Left ventricle myocardium inferior (tissue), 1 donor: ENCODE measurements around the gene CYP17A1. TPM values are rescaled to one million over a fixed set of nuclear protein-coding genes. Genes with fewer than 3 reads are reported as not detected.

Source experiments
- DNase-seq: peaks from one replicate; pipeline ENCODE4 v3.0.0-alpha.2; 2020
- H3K27ac ChIP-seq: fragments of 200-600 bp; replicated peaks from 2 replicates; pipeline ENCODE4 v1.8.0; 2021
- H3K27me3 ChIP-seq: fragments of 200-600 bp; 2 replicates; pipeline ENCODE4 v1.8.0; 2021; ENCODE audit warnings: low read depth
- H3K36me3 ChIP-seq: fragments of 200-600 bp; 2 replicates; pipeline ENCODE4 v1.8.0; 2021
- H3K4me1 ChIP-seq: fragments of 200-600 bp; 2 replicates; pipeline ENCODE4 v1.8.0; 2021
- H3K4me3 ChIP-seq: fragments of 200-600 bp; 2 replicates; pipeline ENCODE4 v1.8.0; 2021; ENCODE audit warnings: mild to moderate bottlenecking, moderate library complexity
- H3K9me3 ChIP-seq: fragments of 200-600 bp; replicated peaks from 2 replicates; pipeline ENCODE4 v1.8.0; 2021
- CTCF ChIP-seq: fragments of 200-600 bp; IDR thresholded peaks from 2 replicates; pipeline ENCODE4 v1.8.0; 2021; ENCODE audit warnings: antibody characterized with exemption, mild to moderate bottlenecking, borderline replicate concordance
- intact Hi-C: fragments of 100-400 bp; cut with micrococcal nuclease; formaldehyde crosslinking; loops from one replicate; pipeline ENCODE4 v1.11.0; 2022
- total RNA-seq: library from RNA; stranded (reverse); fragmentation: NEBNext Ultra II Directional; extraction: Animal tissue kit (Norgen Biotek cat#: 25700); gene quantifications from one replicate; pipeline ENCODE4 v1.2.1, GENCODE V29; 2021
- donor health status: DM: no; HTN: yes; CAD: no; lungs with severe emphysema.

Gene CYP17A1
- total RNA-seq, 1 donor from 2014 or later = not detected

GRCh38 chr10:102804382-102805055, 32.7 kb downstream of the CYP17A1 start:
- Histone ChIP-seq H3K4me3 (no peak overlapping the region), H3K27ac (no peak overlapping the region), H3K27me3 (no peaks in the 10 kb centered on the region), H3K36me3 (peaks cover 30% of the 10 kb centered on the region), H3K9me3 (no peaks in the 10 kb centered on the region), H3K4me1 (peaks cover 68% of the 10 kb centered on the region)
- intact Hi-C loops = loop anchor here (10.0 kb wide), 1 partner anchor 50 kb away; no protein-coding TSS in a partner anchor
- no peak for TF ChIP-seq CTCF
- no peak for DNase-seq

- Histone ChIP-seq H3K36me3 (peaks cover 44% of the 10 kb centered on the region), H3K9me3 (no peaks in the 10 kb centered on the region), H3K27ac (peak overlapping the region; percentile 79), H3K4me3 (no peak overlapping the region), H3K27me3 (no peaks in the 10 kb centered on the region), H3K4me1 (peaks cover 73% of the 10 kb centered on the region)
- no peak for TF ChIP-seq CTCF
- intact Hi-C loops = loop anchor here (10.0 kb wide), 1 partner anchor 48 kb away; no protein-coding TSS in a partner anchor
- DNase-seq = no peak
Measured at GRCh38 chr10:102802920-102803534, 34.2 kb downstream of the CYP17A1 start.

DNA sequence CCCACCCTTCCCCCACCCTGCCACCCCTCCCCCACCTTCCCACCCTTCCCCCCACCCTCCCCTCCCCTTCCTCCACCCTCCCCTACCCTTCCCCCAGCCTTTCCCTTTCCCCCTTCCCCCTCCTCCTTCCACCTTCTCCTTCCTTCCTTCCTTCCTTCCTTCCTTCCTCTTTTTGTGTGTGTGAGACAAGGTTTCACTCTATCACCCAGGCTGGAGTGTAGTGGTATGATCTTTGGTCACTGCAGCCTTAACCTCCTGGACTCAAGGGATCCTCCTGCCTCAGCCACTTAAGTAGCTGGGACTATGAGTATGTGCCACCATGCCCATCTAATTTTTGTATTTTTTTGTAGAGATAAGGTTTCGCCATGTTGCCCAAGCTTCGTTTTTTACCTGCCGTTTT, 35.2 kb downstream of the CYP17A1 start:
- Histone ChIP-seq H3K9me3 (no peaks in the 10 kb centered on the region), H3K27me3 (no peaks in the 10 kb centered on the region), H3K36me3 (peaks cover 42% of the 10 kb centered on the region), H3K4me3 (no peak overlapping the region), H3K4me1 (peaks cover 82% of the 10 kb centered on the region), H3K27ac (peak overlapping the region; percentile 79)
- no peak for TF ChIP-seq CTCF
- intact Hi-C loops = loop anchor here (10.0 kb wide), 1 partner anchor 47 kb away; no protein-coding TSS in a partner anchor
- DNase-seq = no peak

- intact Hi-C loops = loop anchor here (10.0 kb wide), 1 partner anchor 47 kb away; no protein-coding TSS in a partner anchor
- DNase-seq = no peak
- no peak overlapping the region for H3K4me3 ChIP-seq
- H3K27ac ChIP-seq = peak overlapping the region; percentile 89
- no peak for TF ChIP-seq CTCF
- peaks cover 42% of the 10 kb centered on the region for H3K36me3 ChIP-seq
- no peaks in the 10 kb centered on the region for H3K9me3 ChIP-seq
- no peaks in the 10 kb centered on the region for H3K27me3 ChIP-seq
- peaks cover 85% of the 10 kb centered on the region for H3K4me1 ChIP-seq
Measured at GRCh38 chr10:102801496-102801895, 35.7 kb downstream of the CYP17A1 start.

GRCh38 chr10:102800611-102801335, 36.4 kb downstream of the CYP17A1 start:
- H3K9me3 ChIP-seq = no peaks in the 10 kb centered on the region
- TF ChIP-seq CTCF = no peak
- no peak for DNase-seq
- H3K36me3 ChIP-seq = peaks cover 36% of the 10 kb centered on the region
- no peaks in the 10 kb centered on the region for H3K27me3 ChIP-seq
- H3K4me3 ChIP-seq = peak overlapping the region; percentile 23
- peaks cover 86% of the 10 kb centered on the region for H3K4me1 ChIP-seq
- peak overlapping the region; percentile 89 for H3K27ac ChIP-seq
- intact Hi-C loops = loop anchor here (10.0 kb wide), 1 partner anchor 46 kb away; no protein-coding TSS in a partner anchor
